ENCODE data around the gene STAG2. TPM values are rescaled to one million over a fixed set of nuclear protein-coding genes. Genes with fewer than 3 reads are reported as not detected.

STAG2 gene
- total RNA-seq, 1 experiment from 2014 or later = 119 TPM

DNA sequence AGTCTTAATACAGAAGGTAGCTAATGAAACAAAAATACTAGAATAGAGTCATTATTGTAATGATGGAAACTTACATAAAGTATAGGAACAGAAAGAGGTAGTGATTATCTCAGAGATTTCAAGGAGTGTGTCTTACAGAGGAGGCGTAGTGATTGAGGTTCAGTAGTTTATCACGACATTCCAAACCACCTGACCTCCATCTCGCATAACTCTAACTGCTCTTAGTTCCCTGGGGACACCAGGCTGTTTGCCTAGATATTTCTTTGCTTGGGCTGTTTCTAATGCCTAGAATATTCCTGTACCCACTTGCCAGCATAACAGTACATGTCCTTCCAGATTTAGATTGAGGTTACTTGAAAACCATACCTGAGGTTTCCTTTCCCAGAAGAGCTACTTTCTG is 29.1 kb downstream of the STAG2 start:
- Histone ChIP-seq H3K36me3 (ENCODE audit: insufficient read depth, low read length, poor library complexity, severe bottlenecking) (no peaks in the 10 kb centered on the region), H3K4me1 (ENCODE audit: insufficient read depth, low read length, poor library complexity, severe bottlenecking) (peaks cover 9% of the 10 kb centered on the region), H3K4me3 (ENCODE audit: low read depth, low read length, poor library complexity, severe bottlenecking) (no peak overlapping the region), H3K27me3 (replicated peaks; ENCODE audit: insufficient read depth, low read depth, low read length, poor library complexity) (no peaks in the 10 kb centered on the region), H3K27ac (ENCODE audit: low read depth, low read length, poor library complexity, severe bottlenecking) (no peak overlapping the region), H3K9me3 (ENCODE audit: low read depth, low read length, poor library complexity, severe bottlenecking) (no peaks in the 10 kb centered on the region)
- intact Hi-C loops (cut with micrococcal nuclease; ENCODE audit: unreplicated experiment) = no loop called here
- POLR2A ChIA-PET (ENCODE audit: low non-redundant PET) = no interaction called here
- BruUV-seq (replicated peaks) = no TSS peak
- CTCF ChIA-PET = no interaction called here
- TF ChIP-seq, protein P1, sequence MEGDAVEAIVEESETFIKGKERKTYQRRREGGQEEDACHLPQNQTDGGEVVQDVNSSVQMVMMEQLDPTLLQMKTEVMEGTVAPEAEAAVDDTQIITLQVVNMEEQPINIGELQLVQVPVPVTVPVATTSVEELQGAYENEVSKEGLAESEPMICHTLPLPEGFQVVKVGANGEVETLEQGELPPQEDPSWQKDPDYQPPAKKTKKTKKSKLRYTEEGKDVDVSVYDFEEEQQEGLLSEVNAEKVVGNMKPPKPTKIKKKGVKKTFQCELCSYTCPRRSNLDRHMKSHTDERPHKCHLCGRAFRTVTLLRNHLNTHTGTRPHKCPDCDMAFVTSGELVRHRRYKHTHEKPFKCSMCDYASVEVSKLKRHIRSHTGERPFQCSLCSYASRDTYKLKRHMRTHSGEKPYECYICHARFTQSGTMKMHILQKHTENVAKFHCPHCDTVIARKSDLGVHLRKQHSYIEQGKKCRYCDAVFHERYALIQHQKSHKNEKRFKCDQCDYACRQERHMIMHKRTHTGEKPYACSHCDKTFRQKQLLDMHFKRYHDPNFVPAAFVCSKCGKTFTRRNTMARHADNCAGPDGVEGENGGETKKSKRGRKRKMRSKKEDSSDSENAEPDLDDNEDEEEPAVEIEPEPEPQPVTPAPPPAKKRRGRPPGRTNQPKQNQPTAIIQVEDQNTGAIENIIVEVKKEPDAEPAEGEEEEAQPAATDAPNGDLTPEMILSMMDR (conservative IDR thresholded peaks at IDR 0.05; ENCODE audit: low read depth, low read length) = no peak
- DNase-seq (ENCODE audit: low spot score) = no peak

DNA sequence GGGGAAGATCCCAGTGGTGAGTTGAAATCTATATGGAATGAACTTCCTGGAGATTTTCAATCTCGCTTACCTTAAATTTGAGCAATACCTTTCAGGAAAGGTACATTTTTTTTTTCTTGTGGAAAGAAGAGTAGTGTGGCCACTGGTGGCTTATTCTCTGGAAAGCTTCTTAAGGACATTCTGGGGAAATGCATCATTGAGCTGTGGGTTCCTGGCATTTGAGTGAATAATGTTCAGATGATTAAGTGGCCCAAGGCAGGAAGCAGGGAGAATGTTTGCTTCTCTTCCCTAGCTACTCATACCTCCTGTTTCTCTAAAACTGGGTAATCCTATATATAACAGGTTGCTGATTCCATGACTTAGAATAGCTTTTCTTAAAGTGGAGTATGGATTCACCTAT is 31.8 kb downstream of the STAG2 start:
- ChIA-PET CTCF (interaction anchor here (0.6 kb wide), 1 partner anchor 1927 kb away, joined by 3 read pairs; no protein-coding TSS in a partner anchor), POLR2A (ENCODE audit: low non-redundant PET) (no interaction called here)
- intact Hi-C loops (cut with micrococcal nuclease; ENCODE audit: unreplicated experiment) = no loop called here
- H3K4me1 ChIP-seq (ENCODE audit: insufficient read depth, low read length, poor library complexity, severe bottlenecking) = peaks cover 9% of the 10 kb centered on the region
- H3K27me3 ChIP-seq (replicated peaks; ENCODE audit: insufficient read depth, low read depth, low read length, poor library complexity) = no peaks in the 10 kb centered on the region
- TF ChIP-seq, protein P1 (conservative IDR thresholded peaks at IDR 0.05; ENCODE audit: low read depth, low read length) = no peak
- TF ChIP-seq EZH2 (IDR thresholded peaks at IDR 0.05; ENCODE audit: borderline replicate concordance, low read depth, low read length, poor library complexity, severe bottlenecking) = no peak
- H3K4me3 ChIP-seq (ENCODE audit: low read depth, low read length, poor library complexity, severe bottlenecking) = no peak overlapping the region
- no TSS peak for BruUV-seq (replicated peaks)
- no peaks in the 10 kb centered on the region for H3K9me3 ChIP-seq (ENCODE audit: low read depth, low read length, poor library complexity, severe bottlenecking)
- DNase-seq (ENCODE audit: low spot score) = no peak
- no peak overlapping the region for H3K27ac ChIP-seq (ENCODE audit: low read depth, low read length, poor library complexity, severe bottlenecking)
- H3K36me3 ChIP-seq (ENCODE audit: insufficient read depth, low read length, poor library complexity, severe bottlenecking) = no peaks in the 10 kb centered on the region

DNA sequence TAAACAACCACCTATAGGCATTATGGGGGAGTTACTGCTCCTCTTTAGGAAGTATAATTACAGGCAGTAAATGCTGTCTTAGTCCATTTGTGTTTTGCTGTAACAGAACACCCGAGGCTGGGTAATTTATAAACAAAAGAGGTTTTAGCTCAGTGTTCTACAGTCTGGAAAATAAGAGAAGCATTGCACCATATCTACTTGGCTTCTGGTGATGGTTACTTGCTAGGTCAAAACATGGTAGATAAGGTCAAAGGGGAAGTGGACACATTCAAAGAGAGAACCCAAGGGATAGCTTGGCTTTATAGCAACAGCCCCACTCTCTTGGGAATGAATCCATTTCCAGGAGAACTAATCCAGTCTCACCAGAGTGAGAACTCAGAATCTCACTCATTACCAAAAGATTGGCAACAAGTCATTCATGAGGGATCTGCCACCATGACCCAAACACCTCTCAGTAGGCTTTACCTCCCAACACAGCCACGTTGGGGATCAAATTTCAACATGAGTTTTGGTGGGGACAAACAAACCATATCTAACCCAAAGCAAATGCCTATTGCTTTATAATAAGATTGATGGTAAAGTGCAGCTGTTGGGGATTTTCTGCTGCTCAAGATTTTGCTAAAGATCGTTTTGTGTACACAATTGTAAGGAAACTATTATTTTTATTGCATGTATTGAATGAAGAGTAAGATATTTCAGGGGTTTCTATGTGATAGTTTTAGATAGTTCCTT is 32.6 kb downstream of the STAG2 start:
- no TSS peak for BruUV-seq (replicated peaks)
- intact Hi-C loops (cut with micrococcal nuclease; ENCODE audit: unreplicated experiment) = no loop called here
- TF ChIP-seq, protein P1 (conservative IDR thresholded peaks at IDR 0.05; ENCODE audit: low read depth, low read length) = no peak
- no peak for TF ChIP-seq EZH2 (IDR thresholded peaks at IDR 0.05; ENCODE audit: borderline replicate concordance, low read depth, low read length, poor library complexity, severe bottlenecking)
- POLR2A ChIA-PET (ENCODE audit: low non-redundant PET) = no interaction called here
- peak; percentile 53 for DNase-seq (ENCODE audit: low spot score)
- no peaks in the 10 kb centered on the region for H3K9me3 ChIP-seq (ENCODE audit: low read depth, low read length, poor library complexity, severe bottlenecking)
- no peaks in the 10 kb centered on the region for H3K36me3 ChIP-seq (ENCODE audit: insufficient read depth, low read length, poor library complexity, severe bottlenecking)
- H3K27ac ChIP-seq (ENCODE audit: low read depth, low read length, poor library complexity, severe bottlenecking) = peak overlapping the region; percentile 58
- H3K27me3 ChIP-seq (replicated peaks; ENCODE audit: insufficient read depth, low read depth, low read length, poor library complexity) = no peaks in the 10 kb centered on the region
- CTCF ChIA-PET = interaction anchor here (0.6 kb wide), 1 partner anchor 1927 kb away, joined by 3 read pairs; no protein-coding TSS in a partner anchor
- no peak overlapping the region for H3K4me3 ChIP-seq (ENCODE audit: low read depth, low read length, poor library complexity, severe bottlenecking)
- H3K4me1 ChIP-seq (ENCODE audit: insufficient read depth, low read length, poor library complexity, severe bottlenecking) = peaks cover 9% of the 10 kb centered on the region

All from A673 (cell line).